ENCODE data around the gene HYCC1.
"Not testable (repeated sequence)": the region's sequence is repeated elsewhere in the genome, so short reads cannot be mapped to it uniquely, and the experiment has no call there.

The HYCC1 gene

GRCh38 chr7:23044581-23044980 lies 30.7 kb upstream of the HYCC1 start:
- H3K36me3 ChIP-seq (ENCODE audit: insufficient read depth, insufficient read length, low read length) = no peaks in the 10 kb centered on the region
- no peak for TF ChIP-seq ZNF274 (IDR thresholded peaks at IDR 0.05; ENCODE audit: low read depth, low read length)
- no peak for TF ChIP-seq YY1 (IDR thresholded peaks at IDR 0.05; ENCODE audit: insufficient read depth, insufficient read length)
- no peak for TF ChIP-seq SUZ12 (IDR thresholded peaks at IDR 0.05; ENCODE audit: extremely low read depth, insufficient read depth, insufficient read length)
- peaks cover 22% of the 10 kb centered on the region; the same call in 1 of the 2 replicates for H3K9me3 ChIP-seq (ENCODE audit: insufficient read depth, low read length)
- no peaks in the 10 kb centered on the region for H3K27me3 ChIP-seq (ENCODE audit: insufficient read depth, insufficient read length)
- no peak overlapping the region for H3K4me3 ChIP-seq (ENCODE audit: insufficient read length, low read depth)
- H3K4me1 ChIP-seq (ENCODE audit: insufficient read depth, insufficient read length) = no peaks in the 10 kb centered on the region
- no peak overlapping the region for H3K9ac ChIP-seq (ENCODE audit: insufficient read length, low read depth)
- no peak for DNase-seq (ENCODE audit: low read depth, low spot score)

GRCh38 chr7:23043441-23043840 lies 29.5 kb upstream of the HYCC1 start:
- DNase-seq (ENCODE audit: low read depth, low spot score) = no peak
- H3K9me3 ChIP-seq (ENCODE audit: insufficient read depth, low read length) = peaks cover 20% of the 10 kb centered on the region; the same call in 1 of the 2 replicates
- TF ChIP-seq ZNF274 (IDR thresholded peaks at IDR 0.05; ENCODE audit: low read depth, low read length) (no peak), YY1 (IDR thresholded peaks at IDR 0.05; ENCODE audit: insufficient read depth, insufficient read length) (no peak), SUZ12 (IDR thresholded peaks at IDR 0.05; ENCODE audit: extremely low read depth, insufficient read depth, insufficient read length) (no peak)
- no peaks in the 10 kb centered on the region for H3K27me3 ChIP-seq (ENCODE audit: insufficient read depth, insufficient read length)
- no peaks in the 10 kb centered on the region for H3K36me3 ChIP-seq (ENCODE audit: insufficient read depth, insufficient read length, low read length)
- H3K4me3 ChIP-seq (ENCODE audit: insufficient read length, low read depth) = no peak overlapping the region
- no peaks in the 10 kb centered on the region for H3K4me1 ChIP-seq (ENCODE audit: insufficient read depth, insufficient read length)
- no peak overlapping the region for H3K9ac ChIP-seq (ENCODE audit: insufficient read length, low read depth)

DNA sequence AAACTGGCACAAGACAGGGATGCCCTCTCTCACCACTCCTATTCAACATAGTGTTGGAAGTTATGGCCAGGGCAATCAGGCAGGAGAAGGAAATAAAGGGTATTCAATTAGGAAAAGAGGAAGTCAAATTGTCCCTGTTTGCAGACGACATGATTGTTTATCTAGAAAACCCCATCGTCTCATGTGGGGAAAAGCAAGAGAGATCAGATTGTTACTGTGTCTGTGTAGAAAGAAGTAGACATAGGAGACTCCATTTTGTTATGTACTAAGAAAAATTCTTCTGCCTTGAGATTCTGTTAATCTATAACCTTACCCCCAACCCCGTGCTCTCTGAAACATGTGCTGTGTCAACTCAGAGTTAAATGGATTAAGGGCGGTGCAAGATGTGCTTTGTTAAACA lies 25.7 kb upstream of the HYCC1 start:
- H3K4me3 ChIP-seq (ENCODE audit: insufficient read length, low read depth); H3K4me1 ChIP-seq (ENCODE audit: insufficient read depth, insufficient read length); H3K27me3 ChIP-seq (ENCODE audit: insufficient read depth, insufficient read length); H3K36me3 ChIP-seq (ENCODE audit: insufficient read depth, insufficient read length, low read length); H3K9me3 ChIP-seq (ENCODE audit: insufficient read depth, low read length); H3K9ac ChIP-seq (ENCODE audit: insufficient read length, low read depth); DNase-seq (ENCODE audit: low read depth, low spot score): not testable (repeated sequence)

DNA sequence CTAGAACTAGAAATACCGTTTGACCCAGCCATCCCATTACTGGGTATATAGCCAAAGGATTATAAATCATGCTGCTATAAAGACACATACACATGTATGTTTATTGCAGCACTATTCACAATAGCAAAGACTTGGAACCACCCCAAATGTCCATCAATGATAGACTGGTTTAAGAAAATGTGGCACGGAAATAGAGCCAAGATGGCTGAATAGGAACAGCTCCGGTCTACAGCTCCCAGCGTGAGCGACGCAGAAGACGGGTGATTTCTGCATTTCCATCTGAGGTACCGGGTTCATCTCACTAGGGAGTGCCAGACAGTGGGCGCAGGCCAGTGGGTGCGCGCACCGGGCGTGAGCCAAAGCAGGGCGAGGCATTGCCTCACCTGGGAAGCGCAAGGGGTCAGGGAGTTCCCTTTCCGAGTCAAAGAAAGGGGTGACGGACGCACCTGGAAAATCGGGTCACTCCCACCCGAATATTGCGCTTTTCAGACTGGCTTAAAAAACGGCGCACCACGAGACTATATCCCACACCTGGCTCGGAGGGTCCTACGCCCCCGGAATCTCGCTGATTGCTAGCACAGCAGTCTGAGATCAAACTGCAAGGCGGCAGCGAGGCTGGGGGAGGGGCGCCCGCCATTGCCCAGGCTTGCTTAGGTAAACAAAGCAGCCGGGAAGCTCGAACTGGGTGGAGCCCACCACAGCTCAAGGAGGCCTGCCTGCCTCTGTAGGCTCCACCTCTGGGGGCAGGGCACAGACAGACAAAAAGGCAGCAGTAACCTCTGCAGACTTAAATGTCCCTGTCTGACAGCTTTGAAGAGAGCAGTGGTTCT lies 21.8 kb upstream of the HYCC1 start:
- DNase-seq (ENCODE audit: low read depth, low spot score) = not testable (repeated sequence)

GRCh38 chr7:23027261-23027660 lies 13.3 kb upstream of the HYCC1 start:
- Histone ChIP-seq H3K27me3 (ENCODE audit: insufficient read depth, insufficient read length) (no peaks in the 10 kb centered on the region), H3K4me1 (ENCODE audit: insufficient read depth, insufficient read length) (no peaks in the 10 kb centered on the region), H3K9ac (ENCODE audit: insufficient read length, low read depth) (no peak overlapping the region), H3K4me3 (ENCODE audit: insufficient read length, low read depth) (no peak overlapping the region), H3K9me3 (ENCODE audit: insufficient read depth, low read length) (no peaks in the 10 kb centered on the region), H3K36me3 (ENCODE audit: insufficient read depth, insufficient read length, low read length) (no peaks in the 10 kb centered on the region)
- TF ChIP-seq ZNF274 (IDR thresholded peaks at IDR 0.05; ENCODE audit: low read depth, low read length) (no peak), YY1 (IDR thresholded peaks at IDR 0.05; ENCODE audit: insufficient read depth, insufficient read length) (no peak), SUZ12 (IDR thresholded peaks at IDR 0.05; ENCODE audit: extremely low read depth, insufficient read depth, insufficient read length) (no peak)
- DNase-seq (ENCODE audit: low read depth, low spot score) = no peak

More for the DNA sequence above, 21.8 kb upstream of the HYCC1 start:
- peaks cover 11% of the 10 kb centered on the region; the same call in 1 of the 2 replicates for H3K9me3 ChIP-seq (ENCODE audit: insufficient read depth, low read length)
- not testable (repeated sequence) for H3K4me1 ChIP-seq (ENCODE audit: insufficient read depth, insufficient read length); H3K36me3 ChIP-seq (ENCODE audit: insufficient read depth, insufficient read length, low read length); H3K9ac ChIP-seq (ENCODE audit: insufficient read length, low read depth); H3K27me3 ChIP-seq (ENCODE audit: insufficient read depth, insufficient read length)
- peak overlapping the region; percentile 26 for H3K4me3 ChIP-seq (ENCODE audit: insufficient read length, low read depth)

DNA sequence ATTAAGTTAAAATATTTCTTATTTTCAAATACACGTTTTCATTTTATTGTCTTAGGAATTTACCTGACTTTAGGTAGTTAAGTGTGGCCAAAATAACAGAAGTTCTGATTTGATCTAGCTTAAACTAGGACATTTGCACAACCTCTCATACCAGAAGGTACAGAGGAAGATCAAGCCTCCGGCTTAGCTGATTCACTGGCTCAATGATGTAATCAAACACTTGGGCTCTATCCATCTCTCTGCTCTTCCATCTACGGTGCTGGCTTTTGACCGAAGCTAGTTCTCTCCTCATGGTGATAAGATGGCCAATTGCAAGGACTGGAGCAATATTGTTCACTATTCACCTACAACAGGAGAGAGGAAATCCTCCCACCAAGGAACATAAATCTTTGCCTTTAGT lies 12.2 kb upstream of the HYCC1 start:
- no peaks in the 10 kb centered on the region for H3K36me3 ChIP-seq (ENCODE audit: insufficient read depth, insufficient read length, low read length)
- no peak overlapping the region for H3K9ac ChIP-seq (ENCODE audit: insufficient read length, low read depth)
- no peak for TF ChIP-seq SUZ12 (IDR thresholded peaks at IDR 0.05; ENCODE audit: extremely low read depth, insufficient read depth, insufficient read length)
- TF ChIP-seq ZNF274 (IDR thresholded peaks at IDR 0.05; ENCODE audit: low read depth, low read length) = no peak
- no peak for TF ChIP-seq YY1 (IDR thresholded peaks at IDR 0.05; ENCODE audit: insufficient read depth, insufficient read length)
- H3K4me3 ChIP-seq (ENCODE audit: insufficient read length, low read depth) = no peak overlapping the region
- H3K4me1 ChIP-seq (ENCODE audit: insufficient read depth, insufficient read length) = no peaks in the 10 kb centered on the region
- no peaks in the 10 kb centered on the region for H3K27me3 ChIP-seq (ENCODE audit: insufficient read depth, insufficient read length)
- H3K9me3 ChIP-seq (ENCODE audit: insufficient read depth, low read length) = no peaks in the 10 kb centered on the region
- no peak for DNase-seq (ENCODE audit: low read depth, low spot score)

DNA sequence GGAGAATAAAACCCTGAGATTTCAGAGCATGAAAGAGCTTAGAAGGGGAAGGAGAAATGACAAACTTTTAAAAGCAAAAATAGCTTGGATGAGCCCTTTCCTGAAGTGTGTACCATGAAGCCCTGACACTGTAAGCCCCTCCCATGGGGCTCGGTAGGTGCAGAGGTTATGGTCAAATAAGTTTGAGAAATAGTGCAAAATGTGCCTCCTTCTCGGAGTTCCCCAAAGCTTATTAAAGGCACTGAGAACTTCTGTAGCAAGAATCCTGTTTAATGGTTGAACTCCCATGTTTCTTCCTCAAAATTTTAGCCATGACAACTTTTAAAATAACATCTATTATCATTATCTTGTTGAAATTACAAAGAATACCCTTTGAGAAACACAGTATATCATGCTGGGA lies 10.5 kb upstream of the HYCC1 start:
- H3K27me3 ChIP-seq (ENCODE audit: insufficient read depth, insufficient read length) = no peaks in the 10 kb centered on the region
- H3K36me3 ChIP-seq (ENCODE audit: insufficient read depth, insufficient read length, low read length) = no peaks in the 10 kb centered on the region
- no peak overlapping the region for H3K9ac ChIP-seq (ENCODE audit: insufficient read length, low read depth)
- H3K4me3 ChIP-seq (ENCODE audit: insufficient read length, low read depth) = no peak overlapping the region
- TF ChIP-seq YY1 (IDR thresholded peaks at IDR 0.05; ENCODE audit: insufficient read depth, insufficient read length) = no peak
- TF ChIP-seq ZNF274 (IDR thresholded peaks at IDR 0.05; ENCODE audit: low read depth, low read length) = no peak
- TF ChIP-seq SUZ12 (IDR thresholded peaks at IDR 0.05; ENCODE audit: extremely low read depth, insufficient read depth, insufficient read length) = no peak
- H3K9me3 ChIP-seq (ENCODE audit: insufficient read depth, low read length) = no peaks in the 10 kb centered on the region
- H3K4me1 ChIP-seq (ENCODE audit: insufficient read depth, insufficient read length) = no peaks in the 10 kb centered on the region
- DNase-seq (ENCODE audit: low read depth, low spot score) = no peak
